Measurements from ENCODE around the gene LANCL2.

LANCL2 gene

DNA sequence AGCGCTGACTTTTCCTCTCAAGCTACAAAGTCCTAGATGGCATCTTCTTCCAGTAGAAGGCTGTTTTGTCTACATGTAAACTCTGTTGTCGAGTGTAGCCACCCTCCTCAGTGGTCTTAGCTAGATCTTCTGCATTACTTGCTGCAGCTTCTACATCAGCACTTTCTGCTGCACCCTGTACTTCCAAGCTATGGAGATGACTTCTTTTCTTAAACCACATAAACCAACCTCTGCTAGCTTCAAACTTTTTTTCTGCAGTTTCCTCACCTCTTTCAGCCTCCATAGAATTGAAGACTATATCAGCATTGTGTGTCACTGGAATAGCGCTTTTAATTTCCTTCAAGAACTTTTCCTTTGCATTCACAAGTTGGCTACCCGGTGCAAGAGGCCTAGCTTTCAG is 87.8 kb downstream of the LANCL2 start:
- Histone ChIP-seq H3K4me2 (ENCODE audit: low read length) (no peak overlapping the region), H3K27ac (ENCODE audit: low read depth, low read length) (no peak overlapping the region), H3K27me3 (ENCODE audit: insufficient read depth, low read length, poor library complexity) (no peaks in the 10 kb centered on the region), H2AK5ac (ENCODE audit: low read length) (no peak overlapping the region), H3K9ac (ENCODE audit: low read length) (no peak overlapping the region), H2BK15ac (replicated peaks; ENCODE audit: low read depth) (no peak overlapping the region), H2BK120ac (ENCODE audit: low read depth, low read length) (no peak overlapping the region), H3K4me3 (ENCODE audit: low read length) (no peak overlapping the region), H3K23ac (ENCODE audit: low read length) (no peak overlapping the region), H3K79me2 (ENCODE audit: control insufficient read depth, insufficient read depth, low read length) (no peaks in the 10 kb centered on the region), H3K79me1 (ENCODE audit: low read length) (no peaks in the 10 kb centered on the region), H3K56ac (ENCODE audit: low read length) (no peak overlapping the region), H3K18ac (ENCODE audit: low read length) (no peak overlapping the region), H3K36me3 (ENCODE audit: control insufficient read depth, insufficient read depth, low read length) (no peaks in the 10 kb centered on the region), H4K8ac (ENCODE audit: low read depth, low read length) (no peak overlapping the region), H3K4ac (ENCODE audit: low read depth, low read length) (no peak overlapping the region), H2BK5ac (ENCODE audit: low read length) (no peak overlapping the region), H3K4me1 (ENCODE audit: control insufficient read depth, low read depth, low read length) (no peaks in the 10 kb centered on the region), H4K5ac (ENCODE audit: low read length) (no peak overlapping the region)
- DNase-seq: no peak
- no CpG with 5 or more reads among the region's 4 CpGs for WGBS (ENCODE audit: extremely low coverage, insufficient coverage, low lambda C conversion rate)

DNA sequence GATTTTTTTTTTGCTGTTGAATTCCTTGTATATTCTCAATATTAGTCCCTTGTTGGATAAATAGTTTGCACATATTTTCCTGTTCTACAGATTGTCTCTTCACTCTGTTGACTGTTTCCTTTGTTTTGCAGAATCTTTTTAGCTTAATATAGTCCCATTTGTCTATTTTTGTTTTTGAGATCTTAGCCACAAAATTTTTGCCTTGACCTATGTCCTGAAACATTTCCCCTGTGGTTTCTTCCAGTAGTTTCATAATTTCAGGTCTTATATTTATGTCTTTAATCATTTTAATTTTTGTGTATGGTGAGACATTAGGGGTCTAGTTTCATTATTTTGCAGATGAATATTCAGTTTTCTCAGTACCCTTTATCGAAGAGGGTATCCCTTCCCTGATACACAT is 92.7 kb downstream of the LANCL2 start:
- WGBS (ENCODE audit: extremely low coverage, insufficient coverage, low lambda C conversion rate): no CpG with 5 or more reads among the region's 1 CpG
- DNase-seq: no peak
- H3K4me1 ChIP-seq (ENCODE audit: control insufficient read depth, low read depth, low read length): no peaks in the 10 kb centered on the region
- H3K79me2 ChIP-seq (ENCODE audit: control insufficient read depth, insufficient read depth, low read length): no peaks in the 10 kb centered on the region
- no peak overlapping the region for H2BK120ac ChIP-seq (ENCODE audit: low read depth, low read length)
- no peak overlapping the region for H3K4me2 ChIP-seq (ENCODE audit: low read length)
- H3K36me3 ChIP-seq (ENCODE audit: control insufficient read depth, insufficient read depth, low read length): no peaks in the 10 kb centered on the region
- H2BK15ac ChIP-seq (replicated peaks; ENCODE audit: low read depth): no peak overlapping the region
- no peaks in the 10 kb centered on the region for H3K79me1 ChIP-seq (ENCODE audit: low read length)
- no peak overlapping the region for H3K4ac ChIP-seq (ENCODE audit: low read depth, low read length)
- no peak overlapping the region for H3K9ac ChIP-seq (ENCODE audit: low read length)
- no peak overlapping the region for H3K23ac ChIP-seq (ENCODE audit: low read length)
- no peak overlapping the region for H2BK5ac ChIP-seq (ENCODE audit: low read length)
- H3K27ac ChIP-seq (ENCODE audit: low read depth, low read length): no peak overlapping the region
- H4K8ac ChIP-seq (ENCODE audit: low read depth, low read length): no peak overlapping the region
- H4K5ac ChIP-seq (ENCODE audit: low read length): no peak overlapping the region
- H3K4me3 ChIP-seq (ENCODE audit: low read length): no peak overlapping the region
- H3K56ac ChIP-seq (ENCODE audit: low read length): no peak overlapping the region
- H3K27me3 ChIP-seq (ENCODE audit: insufficient read depth, low read length, poor library complexity): no peaks in the 10 kb centered on the region
- H3K18ac ChIP-seq (ENCODE audit: low read length): no peak overlapping the region
- no peak overlapping the region for H2AK5ac ChIP-seq (ENCODE audit: low read length)

DNA sequence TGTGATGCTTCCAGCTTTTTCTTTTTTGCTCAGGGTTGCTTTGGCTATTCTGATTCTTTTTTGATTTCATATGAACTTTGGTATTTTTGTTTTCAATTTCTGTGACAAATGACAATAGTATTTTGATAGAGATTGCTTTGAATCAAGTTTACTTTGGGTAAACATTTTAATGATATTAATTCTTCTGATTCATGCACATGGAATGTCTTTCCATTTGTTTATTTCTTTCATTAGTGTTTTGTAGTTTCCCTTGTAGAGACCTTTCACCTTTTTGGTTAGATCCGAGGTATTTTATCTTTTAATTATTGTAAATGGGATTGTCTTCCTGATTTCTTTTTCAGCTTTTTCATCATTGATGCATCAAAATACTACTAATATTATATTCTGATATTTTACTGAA is 93.2 kb downstream of the LANCL2 start:
- Histone ChIP-seq H3K9ac (ENCODE audit: low read length) (no peak overlapping the region), H3K27me3 (ENCODE audit: insufficient read depth, low read length, poor library complexity) (no peaks in the 10 kb centered on the region), H3K4me2 (ENCODE audit: low read length) (no peak overlapping the region), H3K4ac (ENCODE audit: low read depth, low read length) (no peak overlapping the region), H3K56ac (ENCODE audit: low read length) (no peak overlapping the region), H4K5ac (ENCODE audit: low read length) (no peak overlapping the region), H3K79me1 (ENCODE audit: low read length) (no peaks in the 10 kb centered on the region), H3K23ac (ENCODE audit: low read length) (no peak overlapping the region), H3K4me1 (ENCODE audit: control insufficient read depth, low read depth, low read length) (no peaks in the 10 kb centered on the region), H2AK5ac (ENCODE audit: low read length) (no peak overlapping the region), H3K36me3 (ENCODE audit: control insufficient read depth, insufficient read depth, low read length) (no peaks in the 10 kb centered on the region), H2BK15ac (replicated peaks; ENCODE audit: low read depth) (no peak overlapping the region), H3K27ac (ENCODE audit: low read depth, low read length) (no peak overlapping the region), H4K8ac (ENCODE audit: low read depth, low read length) (no peak overlapping the region), H3K18ac (ENCODE audit: low read length) (no peak overlapping the region), H3K4me3 (ENCODE audit: low read length) (no peak overlapping the region), H2BK120ac (ENCODE audit: low read depth, low read length) (no peak overlapping the region), H3K79me2 (ENCODE audit: control insufficient read depth, insufficient read depth, low read length) (no peaks in the 10 kb centered on the region), H2BK5ac (ENCODE audit: low read length) (no peak overlapping the region)
- no CpG with 5 or more reads among the region's 1 CpG for whole genome bisulfite sequencing (ENCODE audit: extremely low coverage, insufficient coverage, low lambda C conversion rate)
- no peak for DNase-seq

DNA sequence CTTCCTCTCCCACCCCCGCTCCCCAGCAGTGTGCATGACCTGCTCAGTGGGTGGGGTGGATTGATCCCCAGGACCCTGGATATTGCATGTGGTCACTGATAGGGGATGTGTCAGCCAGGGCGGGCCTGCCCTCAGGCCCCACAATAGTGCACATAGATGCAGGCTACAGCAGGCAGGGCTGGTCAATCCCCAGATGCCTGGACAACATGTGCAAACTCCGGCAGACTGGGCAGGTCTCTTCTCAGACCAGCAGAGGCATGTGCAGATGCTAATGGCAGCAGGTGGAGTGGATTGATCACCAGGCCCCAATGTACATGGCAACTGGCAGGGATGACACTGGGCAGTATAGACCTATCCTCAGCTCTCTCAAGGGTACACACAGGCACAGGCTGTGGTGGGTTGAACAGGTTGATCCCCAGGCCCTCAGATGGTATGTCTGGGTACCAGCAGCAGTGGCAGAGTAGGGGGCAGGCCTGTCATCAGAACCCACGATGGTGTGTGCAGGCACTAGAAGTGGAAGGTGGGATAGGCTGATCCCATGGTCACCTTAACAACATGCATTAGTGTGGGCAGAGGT is 98.6 kb downstream of the LANCL2 start:
- Histone ChIP-seq H3K27me3 (ENCODE audit: insufficient read depth, low read length, poor library complexity) (no peaks in the 10 kb centered on the region), H3K23ac (ENCODE audit: low read length) (no peak overlapping the region), H3K4me3 (ENCODE audit: low read length) (no peak overlapping the region), H2AK5ac (ENCODE audit: low read length) (no peak overlapping the region), H2BK15ac (replicated peaks; ENCODE audit: low read depth) (no peak overlapping the region), H3K36me3 (ENCODE audit: control insufficient read depth, insufficient read depth, low read length) (peaks cover 1% of the 10 kb centered on the region), H3K4me1 (ENCODE audit: control insufficient read depth, low read depth, low read length) (no peaks in the 10 kb centered on the region), H3K27ac (ENCODE audit: low read depth, low read length) (no peak overlapping the region), H3K79me2 (ENCODE audit: control insufficient read depth, insufficient read depth, low read length) (no peaks in the 10 kb centered on the region), H4K5ac (ENCODE audit: low read length) (no peak overlapping the region), H3K79me1 (ENCODE audit: low read length) (no peaks in the 10 kb centered on the region), H2BK5ac (ENCODE audit: low read length) (no peak overlapping the region), H3K18ac (ENCODE audit: low read length) (no peak overlapping the region), H3K9ac (ENCODE audit: low read length) (no peak overlapping the region), H4K8ac (ENCODE audit: low read depth, low read length) (no peak overlapping the region), H3K56ac (ENCODE audit: low read length) (no peak overlapping the region), H2BK120ac (ENCODE audit: low read depth, low read length) (no peak overlapping the region), H3K4me2 (ENCODE audit: low read length) (no peak overlapping the region), H3K4ac (ENCODE audit: low read depth, low read length) (no peak overlapping the region)
- DNase-seq: no peak
- WGBS (ENCODE audit: extremely low coverage, insufficient coverage, low lambda C conversion rate): no CpG with 5 or more reads among the region's 4 CpGs

DNA sequence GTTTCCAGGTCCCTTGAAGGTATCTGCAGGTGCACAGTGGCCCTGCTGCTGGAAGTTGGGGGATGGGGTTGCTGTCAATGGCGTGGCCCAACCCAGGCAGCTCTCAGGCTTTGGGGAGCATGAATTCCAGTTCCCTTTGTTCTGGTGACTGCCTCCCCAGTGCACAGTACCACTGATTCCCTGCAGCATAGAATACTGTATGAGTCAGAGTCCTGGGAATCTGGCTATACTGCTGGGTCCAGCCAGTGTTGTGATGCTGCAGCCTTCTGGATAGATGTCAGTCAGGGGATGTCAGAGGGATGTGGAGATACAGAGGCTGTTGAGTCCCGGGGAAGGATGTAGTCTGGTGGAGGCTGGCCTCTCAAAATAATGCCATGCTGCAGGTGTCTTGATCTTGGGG is 99.3 kb downstream of the LANCL2 start:
- Histone ChIP-seq H4K5ac (ENCODE audit: low read length) (no peak overlapping the region), H2BK5ac (ENCODE audit: low read length) (no peak overlapping the region), H3K9ac (ENCODE audit: low read length) (no peak overlapping the region), H3K4ac (ENCODE audit: low read depth, low read length) (no peak overlapping the region), H3K56ac (ENCODE audit: low read length) (no peak overlapping the region), H3K4me2 (ENCODE audit: low read length) (no peak overlapping the region), H3K27ac (ENCODE audit: low read depth, low read length) (no peak overlapping the region), H3K4me1 (ENCODE audit: control insufficient read depth, low read depth, low read length) (no peaks in the 10 kb centered on the region), H3K79me2 (ENCODE audit: control insufficient read depth, insufficient read depth, low read length) (no peaks in the 10 kb centered on the region), H2BK15ac (replicated peaks; ENCODE audit: low read depth) (no peak overlapping the region), H3K79me1 (ENCODE audit: low read length) (no peaks in the 10 kb centered on the region), H2BK120ac (ENCODE audit: low read depth, low read length) (no peak overlapping the region), H3K23ac (ENCODE audit: low read length) (no peak overlapping the region), H2AK5ac (ENCODE audit: low read length) (no peak overlapping the region), H3K4me3 (ENCODE audit: low read length) (no peak overlapping the region), H3K27me3 (ENCODE audit: insufficient read depth, low read length, poor library complexity) (no peaks in the 10 kb centered on the region), H3K18ac (ENCODE audit: low read length) (no peak overlapping the region), H3K36me3 (ENCODE audit: control insufficient read depth, insufficient read depth, low read length) (peaks cover 1% of the 10 kb centered on the region), H4K8ac (ENCODE audit: low read depth, low read length) (no peak overlapping the region)
- DNase-seq: no peak
- WGBS (ENCODE audit: extremely low coverage, insufficient coverage, low lambda C conversion rate): no CpG with 5 or more reads among the region's 2 CpGs

DNA sequence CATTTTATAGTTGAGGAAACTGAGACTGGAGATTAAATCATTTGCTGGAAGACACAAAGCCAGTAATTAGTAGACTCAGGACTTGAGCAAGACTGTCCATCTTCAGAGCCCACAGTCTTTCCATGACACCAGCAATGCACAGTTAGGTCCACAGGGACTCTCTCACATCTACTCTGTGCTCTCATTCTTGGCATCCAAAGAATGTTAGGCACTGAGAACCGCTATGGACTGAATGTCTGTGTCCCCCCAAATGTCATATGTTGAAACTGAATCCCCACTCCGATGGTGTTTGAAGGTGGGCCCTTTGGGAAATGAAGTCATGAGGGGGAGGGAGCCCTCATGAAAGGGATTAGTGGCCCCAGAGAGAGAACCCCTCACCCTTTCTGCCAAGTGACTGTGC is 100.6 kb downstream of the LANCL2 start:
- Histone ChIP-seq H3K4ac (ENCODE audit: low read depth, low read length) (no peak overlapping the region), H2BK5ac (ENCODE audit: low read length) (no peak overlapping the region)
- no CpG with 5 or more reads among the region's 2 CpGs for WGBS (ENCODE audit: extremely low coverage, insufficient coverage, low lambda C conversion rate)

More for the DNA sequence above, 100.6 kb downstream of the LANCL2 start:
- Histone ChIP-seq H3K79me1 (ENCODE audit: low read length) (no peaks in the 10 kb centered on the region), H3K18ac (ENCODE audit: low read length) (no peak overlapping the region), H4K8ac (ENCODE audit: low read depth, low read length) (no peak overlapping the region), H2BK120ac (ENCODE audit: low read depth, low read length) (no peak overlapping the region), H3K56ac (ENCODE audit: low read length) (no peak overlapping the region), H2BK15ac (replicated peaks; ENCODE audit: low read depth) (no peak overlapping the region), H3K9ac (ENCODE audit: low read length) (no peak overlapping the region), H3K36me3 (ENCODE audit: control insufficient read depth, insufficient read depth, low read length) (peaks cover 1% of the 10 kb centered on the region), H3K27ac (ENCODE audit: low read depth, low read length) (no peak overlapping the region), H3K79me2 (ENCODE audit: control insufficient read depth, insufficient read depth, low read length) (no peaks in the 10 kb centered on the region), H2AK5ac (ENCODE audit: low read length) (no peak overlapping the region), H3K27me3 (ENCODE audit: insufficient read depth, low read length, poor library complexity) (no peaks in the 10 kb centered on the region), H4K5ac (ENCODE audit: low read length) (no peak overlapping the region), H3K4me3 (ENCODE audit: low read length) (no peak overlapping the region), H3K4me2 (ENCODE audit: low read length) (no peak overlapping the region), H3K23ac (ENCODE audit: low read length) (no peak overlapping the region), H3K4me1 (ENCODE audit: control insufficient read depth, low read depth, low read length) (no peaks in the 10 kb centered on the region)
- no peak for DNase-seq
